ENCODE results near the gene ANAPC15.
A peak's percentile ranks its signal among the peaks of the same experiment; 100 is the strongest.
"Not testable (repeated sequence)": the region's sequence is repeated elsewhere in the genome, so short reads cannot be mapped to it uniquely, and the experiment has no call there.

Gene ANAPC15

GRCh38 chr11:72112143-72112977 is at the start of gene ANAPC15:
ANAPC15 (minus strand) TSS chr11:72112695; CDS start chr11:72111276, 1,419 bp downstream.
- peak; percentile 99 for DNase-seq

DNA sequence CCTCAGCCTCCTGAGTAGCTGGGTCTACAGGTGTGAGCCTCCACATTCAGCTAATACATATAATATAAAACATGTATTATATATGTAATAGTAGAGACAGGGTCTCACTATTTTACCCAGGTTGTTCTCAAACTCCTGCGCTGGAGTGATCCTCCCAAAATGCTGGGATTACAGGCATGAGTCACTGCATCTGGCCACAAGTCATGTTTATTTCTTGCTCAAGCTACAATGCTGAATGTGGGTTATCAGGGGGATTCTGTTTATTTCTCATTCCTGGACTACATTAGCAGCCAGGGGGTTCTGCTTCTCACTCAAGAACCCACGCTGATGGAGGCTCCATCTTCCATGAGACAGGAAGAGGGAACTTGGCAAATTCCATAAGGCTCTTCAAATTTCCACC is 47.8 kb upstream of the ANAPC15 start:
- DNase-seq = no peak

GRCh38 chr11:72157131-72157530 is 44.6 kb upstream of the ANAPC15 start:
- no peak for DNase-seq

GRCh38 chr11:72155751-72156150 is 43.3 kb upstream of the ANAPC15 start:
- no peak for DNase-seq

DNA sequence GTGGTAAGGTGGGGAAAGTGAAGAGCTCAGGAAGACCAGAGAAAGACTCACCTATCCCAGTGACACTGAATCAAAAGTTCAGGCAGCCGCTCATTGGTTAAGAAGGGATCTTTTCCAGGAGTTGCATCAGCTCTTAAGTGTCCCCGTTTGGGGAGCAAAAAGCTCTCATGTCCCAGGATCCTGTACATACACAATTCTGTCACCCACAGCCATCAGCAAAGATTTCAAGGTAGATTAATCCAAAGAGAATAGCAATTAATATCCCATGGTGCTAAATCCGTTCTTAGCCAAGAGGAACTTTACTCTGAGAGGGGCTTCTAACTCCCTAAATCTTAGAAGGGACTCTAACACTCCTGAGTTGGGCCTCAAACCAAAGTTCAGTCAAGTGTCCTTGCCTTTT is 42.3 kb upstream of the ANAPC15 start:
- DNase-seq = no peak

DNA sequence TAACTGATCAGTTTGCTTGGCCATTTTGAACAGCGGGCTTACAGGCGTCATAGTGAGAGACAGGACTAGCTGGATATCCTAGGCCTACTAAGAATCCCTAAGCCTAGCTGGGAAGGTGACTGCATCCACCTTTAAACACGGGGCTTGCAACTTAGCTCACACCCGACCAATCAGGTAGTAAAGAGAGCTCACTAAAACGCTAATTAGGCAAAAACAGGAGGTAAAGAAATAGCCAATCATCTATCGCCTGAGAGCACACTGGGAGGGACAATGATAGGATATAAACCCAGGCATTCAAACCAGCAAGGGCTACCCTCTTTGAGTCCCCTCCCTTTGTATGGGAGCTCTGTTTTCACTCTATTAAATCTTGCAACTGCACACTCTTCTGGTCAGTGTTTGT is 41.4 kb upstream of the ANAPC15 start:
- DNase-seq = not testable (repeated sequence)

GRCh38 chr11:72150882-72151281 is 38.4 kb upstream of the ANAPC15 start:
- no peak for DNase-seq

DNA sequence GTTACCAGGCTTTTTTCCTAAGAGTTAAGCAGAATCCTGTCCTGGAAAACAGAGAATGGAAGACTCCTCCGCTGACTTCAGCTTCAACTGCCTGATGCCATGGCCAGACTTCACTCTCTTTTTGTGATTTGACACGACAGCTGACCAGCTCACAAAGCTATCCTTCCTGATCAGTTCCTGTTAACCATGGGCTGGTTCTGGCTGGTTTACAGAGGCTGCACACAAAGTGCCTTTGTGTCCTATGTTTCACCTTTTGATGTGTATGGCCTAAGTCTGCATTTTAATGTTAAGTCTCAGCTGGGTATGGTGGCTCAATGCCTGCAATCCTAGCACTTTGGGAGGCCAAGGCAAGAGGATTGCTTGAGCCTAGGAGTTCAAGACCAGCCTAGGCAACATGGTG is 34.1 kb upstream of the ANAPC15 start:
- DNase-seq = no peak

- DNase-seq = no peak
Measured at GRCh38 chr11:72144807-72145565, 32.5 kb upstream of the ANAPC15 start.

- not testable (repeated sequence) for DNase-seq
Measured at GRCh38 chr11:72142543-72142942, 30.0 kb upstream of the ANAPC15 start.

DNA sequence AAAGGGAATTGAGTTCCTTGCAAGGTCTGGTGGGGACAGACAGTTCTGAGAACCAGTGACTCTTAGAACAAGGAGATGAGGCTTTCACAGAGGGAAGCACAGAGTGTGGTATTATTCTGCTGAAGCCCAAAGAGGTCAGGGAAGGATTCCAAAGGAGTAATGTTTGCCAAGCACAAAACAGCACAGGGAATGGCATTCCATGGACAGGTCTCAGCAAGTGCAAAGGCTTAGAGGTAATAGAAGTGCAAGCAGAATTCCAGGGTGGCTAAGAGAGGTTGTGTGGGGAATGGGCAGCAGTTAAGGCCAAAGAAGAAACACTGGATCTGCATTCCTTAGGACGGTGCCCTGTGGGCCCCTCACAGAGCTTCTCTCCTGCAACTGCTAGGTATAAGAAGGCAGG is 29.6 kb upstream of the ANAPC15 start:
- DNase-seq = not testable (repeated sequence)

- peak; percentile 12 for DNase-seq
Measured at GRCh38 chr11:72141066-72141465, 28.6 kb upstream of the ANAPC15 start.

DNA sequence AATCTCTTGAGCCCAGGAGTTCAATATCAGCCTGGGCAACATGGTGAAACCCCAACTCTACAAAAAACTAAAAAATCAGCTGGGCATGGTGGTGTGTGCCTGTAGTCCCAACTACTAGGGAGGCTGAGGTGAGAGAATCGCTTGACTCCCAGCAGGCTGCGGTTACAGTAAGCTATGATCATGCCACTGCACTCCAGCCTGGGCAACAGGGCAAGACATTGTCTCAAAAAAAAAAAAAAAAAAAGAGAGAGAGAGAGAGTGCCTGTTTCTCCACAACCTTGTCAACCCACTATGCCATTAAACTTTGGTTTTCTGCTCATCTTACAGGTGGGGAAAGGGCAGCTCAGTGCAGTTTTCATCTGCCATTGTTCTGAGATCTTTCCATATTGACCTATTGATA is 28.2 kb upstream of the ANAPC15 start:
- DNase-seq = no peak

GRCh38 chr11:72139500-72139899 is 27.0 kb upstream of the ANAPC15 start:
- DNase-seq = no peak

DNA sequence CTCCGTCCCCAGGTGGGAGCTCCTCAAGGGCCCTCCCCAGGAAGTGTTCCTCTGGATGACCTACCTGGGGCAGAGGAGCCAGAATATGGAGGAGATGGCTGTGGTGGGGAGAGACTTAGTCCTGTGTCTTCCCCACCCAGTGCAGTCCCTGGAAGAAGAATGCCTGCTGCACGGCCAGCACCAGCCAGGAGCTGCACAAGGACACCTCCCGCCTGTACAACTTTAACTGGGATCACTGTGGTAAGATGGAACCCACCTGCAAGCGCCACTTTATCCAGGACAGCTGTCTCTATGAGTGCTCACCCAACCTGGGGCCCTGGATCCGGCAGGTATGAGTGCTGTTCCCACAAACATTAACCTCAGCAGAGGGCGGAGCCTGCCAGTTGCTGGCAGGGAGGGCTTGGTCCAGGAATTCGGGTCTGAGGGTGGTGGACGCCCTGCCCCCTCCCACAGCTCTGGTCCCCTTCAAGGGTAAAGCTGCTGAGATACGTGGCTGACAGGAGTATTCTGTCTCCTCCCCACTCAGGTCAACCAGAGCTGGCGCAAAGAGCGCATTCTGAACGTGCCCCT is 26.4 kb upstream of the ANAPC15 start:
- no peak for DNase-seq

- DNase-seq = no peak
Measured at GRCh38 chr11:72136684-72137262, 24.3 kb upstream of the ANAPC15 start.

GRCh38 chr11:72135891-72136683 is 23.6 kb upstream of the ANAPC15 start:
- no peak for DNase-seq

DNA sequence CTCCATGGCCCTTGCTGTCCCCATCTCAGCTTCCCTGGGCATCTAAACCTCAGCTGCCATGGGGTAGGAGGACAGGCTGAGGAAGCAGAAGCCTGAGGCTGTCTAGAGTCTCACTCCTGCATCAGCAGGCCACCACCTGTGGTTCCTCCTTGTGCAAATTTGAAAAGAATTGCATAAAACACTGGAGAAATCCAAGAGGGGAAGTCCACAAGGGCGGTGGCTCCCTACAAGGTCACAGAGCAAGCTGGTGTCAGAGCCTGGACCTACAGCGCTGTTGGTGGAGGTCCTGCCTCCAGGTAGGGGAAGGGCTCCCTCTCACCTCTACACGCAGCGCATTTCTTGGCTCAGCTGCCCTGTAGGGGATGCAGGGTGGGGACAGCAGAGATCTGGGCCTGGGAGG is 23.0 kb upstream of the ANAPC15 start, which contains the start of gene FOLR3:
TSS of gene FOLR3 (plus strand) at position 253 of the 400 bp plus-strand sequence. CDS start 228 bp downstream, outside the sequence.
- not testable (repeated sequence) for DNase-seq

- DNase-seq = no peak
Measured at GRCh38 chr11:72132646-72133045, 20.2 kb upstream of the ANAPC15 start.

GRCh38 chr11:72129381-72129780 is 16.9 kb upstream of the ANAPC15 start:
- DNase-seq = no peak

DNA sequence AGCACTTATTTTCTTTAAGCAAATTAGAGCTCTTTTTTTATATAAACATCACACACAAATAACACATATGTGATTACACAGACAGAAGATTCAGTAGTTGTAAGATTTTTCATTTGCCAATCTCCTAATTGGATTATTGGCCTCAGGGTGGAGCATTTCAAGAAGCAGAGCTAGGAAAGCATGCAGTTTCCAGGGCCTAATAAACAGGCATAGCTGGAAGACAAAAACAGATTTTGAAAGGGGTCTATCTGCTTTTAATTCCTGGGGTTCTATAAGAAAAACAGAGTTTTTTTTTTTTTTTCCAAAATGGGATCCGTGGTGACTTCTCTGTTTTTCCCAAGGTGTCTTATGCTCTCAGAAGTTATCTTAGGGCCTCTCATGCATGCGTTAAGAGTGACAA is 15.4 kb upstream of the ANAPC15 start:
- no peak for DNase-seq

DNA sequence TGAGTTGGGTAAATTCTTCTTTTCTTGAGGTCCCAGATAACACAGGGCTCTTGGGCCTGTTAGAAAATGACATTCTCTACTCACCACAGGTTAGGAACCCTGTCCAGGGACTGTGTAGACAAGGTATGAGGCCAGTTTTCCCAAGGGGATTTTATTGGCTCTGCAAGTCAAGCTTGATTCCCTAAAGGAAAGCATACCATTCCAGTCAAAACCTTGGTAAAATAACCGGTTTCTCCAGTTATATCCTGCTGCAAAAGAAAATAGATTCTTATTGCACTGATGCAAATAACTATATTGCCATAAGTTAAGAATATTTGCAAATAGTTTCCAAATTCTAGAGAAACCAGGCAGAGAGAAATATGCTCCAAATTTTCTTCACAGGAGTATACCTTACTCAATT is 13.5 kb upstream of the ANAPC15 start:
- no peak for DNase-seq
